DOHH2 (cell line): ENCODE results near the gene VSTM2B.

ENCODE experiments used
- H3F3A ChIP-seq: fragments of 200-600 bp; sonication (generic), shearing (Covaris generic); 2 replicates; pipeline ENCODE4 v1.6.0; 2016; ENCODE audit warnings: antibody characterized with exemption, mild to moderate bottlenecking; ENCODE audit not compliant: control insufficient read depth, insufficient read depth
- H3K27ac ChIP-seq: fragments of 200-600 bp; sonication (generic); 2 replicates; pipeline ENCODE4 v1.5.1; 2014; ENCODE audit warnings: low read depth, mild to moderate bottlenecking, low read length, moderate library complexity
- H3K27me3 ChIP-seq: fragments of 200-600 bp; sonication (generic); 2 replicates; pipeline ENCODE4 v1.6.1; 2014; ENCODE audit warnings: mild to moderate bottlenecking, low read length, mixed read lengths; ENCODE audit not compliant: control insufficient read depth
- H3K36me3 ChIP-seq: fragments of 200-600 bp; sonication (generic); 2 replicates; pipeline ENCODE4 v1.6.1; 2014; ENCODE audit warnings: mild to moderate bottlenecking, low read length, moderate library complexity, mixed read lengths; ENCODE audit not compliant: control insufficient read depth
- H3K4me1 ChIP-seq: fragments of 200-600 bp; sonication (generic); 2 replicates; pipeline ENCODE4 v1.6.1; 2014; ENCODE audit warnings: mild to moderate bottlenecking, low read length, mixed read lengths; ENCODE audit not compliant: control insufficient read depth
- H3K4me2 ChIP-seq: fragments of 200-600 bp; sonication (generic); 2 replicates; pipeline ENCODE4 v1.6.0; 2014; ENCODE audit warnings: mild to moderate bottlenecking, low read length, moderate library complexity
- H3K4me3 ChIP-seq: fragments of 200-600 bp; sonication (generic); 2 replicates; pipeline ENCODE4 v1.5.1; 2014; ENCODE audit warnings: mild to moderate bottlenecking, low read length, mixed read lengths
- H3K79me2 ChIP-seq: fragments of 200-600 bp; sonication (generic); 2 replicates; pipeline ENCODE4 v1.6.1; 2014; ENCODE audit warnings: mild to moderate bottlenecking, low read length, mixed read lengths; ENCODE audit not compliant: control insufficient read depth
- H3K9me2 ChIP-seq: fragments of 200-600 bp; sonication (generic); replicated peaks from 2 replicates; pipeline ENCODE4 v1.6.1; 2014; ENCODE audit warnings: mild to moderate bottlenecking, low read length, mixed read lengths; ENCODE audit not compliant: control insufficient read depth
- H3K9me3 ChIP-seq: fragments of 200-600 bp; sonication (generic); 2 replicates; pipeline ENCODE4 v1.6.1; 2014; ENCODE audit warnings: antibody characterized with exemption, low read length, mixed read lengths; ENCODE audit not compliant: control insufficient read depth, insufficient read depth
- H4K20me1 ChIP-seq: fragments of 200-600 bp; sonication (generic); 2 replicates; pipeline ENCODE4 v1.6.0; 2014; ENCODE audit warnings: low read depth, mild to moderate bottlenecking, antibody characterized with exemption, low read length, moderate library complexity; ENCODE audit not compliant: control insufficient read depth, insufficient read depth
- EZH2phosphoT487 ChIP-seq: fragments of 200-600 bp; sonication (generic); IDR thresholded peaks from 2 replicates; pipeline ENCODE4 v1.6.1; 2017; ENCODE audit warnings: borderline replicate concordance, mild to moderate bottlenecking, antibody characterized with exemption, low read length, moderate library complexity, mixed read lengths
- TF ChIP-seq, protein P1 (sequence below): fragments of 200-600 bp; sonication (generic); IDR thresholded peaks from one replicate; pipeline ENCODE4 v1.5.1; 2014; ENCODE audit warnings: antibody characterized with exemption, mild to moderate bottlenecking, low read depth, low read length; ENCODE audit not compliant: poor library complexity, severe bottlenecking

Gene VSTM2B

DNA sequence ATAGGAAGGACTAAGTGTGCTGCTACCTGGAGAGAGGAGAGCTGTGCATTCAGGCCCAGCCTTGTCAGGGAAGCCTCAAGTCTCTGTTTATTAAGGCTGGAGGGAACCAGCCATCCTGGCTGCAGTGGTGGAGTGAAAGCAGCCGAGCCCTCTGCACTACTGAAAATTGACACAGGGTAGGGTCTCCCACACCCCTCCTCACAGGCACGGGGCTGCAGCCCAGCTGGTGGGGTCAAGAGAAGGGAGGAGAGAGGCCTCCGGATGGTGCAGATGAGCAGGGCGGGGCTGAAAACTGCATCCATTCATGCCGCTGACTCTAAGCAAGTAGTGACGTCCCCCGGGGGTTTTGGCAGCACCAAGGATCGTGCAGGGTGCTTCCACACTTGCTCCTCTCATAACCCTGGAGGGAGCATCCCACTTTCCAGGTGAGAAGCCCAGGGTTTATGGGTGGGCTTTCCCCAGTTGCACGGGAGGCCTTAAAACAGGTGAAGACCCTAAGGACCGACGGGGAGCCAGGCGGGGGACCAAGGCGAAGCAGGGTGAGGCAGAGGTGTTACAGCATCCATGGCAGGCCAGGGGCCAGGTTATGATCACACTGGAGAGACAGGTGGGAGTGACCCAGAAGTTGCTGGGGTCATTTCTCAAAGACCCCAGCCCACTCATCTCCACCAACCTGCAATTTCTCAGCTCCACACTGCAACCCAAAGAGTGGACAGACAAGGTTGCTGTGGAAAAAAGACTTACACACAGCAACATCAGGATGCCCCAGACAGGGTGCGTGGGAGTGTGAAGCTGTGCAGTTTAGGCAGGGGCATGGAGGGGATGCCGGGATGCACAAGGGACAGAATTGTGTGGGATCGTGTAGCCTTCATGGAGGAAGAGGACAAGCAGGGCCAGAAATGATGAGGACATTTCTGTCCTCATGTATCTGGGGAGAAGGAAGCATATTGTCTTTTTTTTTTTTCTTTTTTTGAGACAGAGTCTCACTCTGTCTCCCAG, 36.8 kb downstream of the VSTM2B start:
- Histone ChIP-seq H4K20me1 (no peaks in the 10 kb centered on the region), H3K27me3 (no peaks in the 10 kb centered on the region), H3K9me2 (no peaks in the 10 kb centered on the region), H3K27ac (no peak overlapping the region), H3K4me2 (no peak overlapping the region), H3K79me2 (no peaks in the 10 kb centered on the region), H3K4me3 (no peak overlapping the region), H3K9me3 (no peaks in the 10 kb centered on the region), H3F3A (no peaks in the 10 kb centered on the region), H3K4me1 (no peaks in the 10 kb centered on the region), H3K36me3 (no peaks in the 10 kb centered on the region)
- TF ChIP-seq, protein P1, sequence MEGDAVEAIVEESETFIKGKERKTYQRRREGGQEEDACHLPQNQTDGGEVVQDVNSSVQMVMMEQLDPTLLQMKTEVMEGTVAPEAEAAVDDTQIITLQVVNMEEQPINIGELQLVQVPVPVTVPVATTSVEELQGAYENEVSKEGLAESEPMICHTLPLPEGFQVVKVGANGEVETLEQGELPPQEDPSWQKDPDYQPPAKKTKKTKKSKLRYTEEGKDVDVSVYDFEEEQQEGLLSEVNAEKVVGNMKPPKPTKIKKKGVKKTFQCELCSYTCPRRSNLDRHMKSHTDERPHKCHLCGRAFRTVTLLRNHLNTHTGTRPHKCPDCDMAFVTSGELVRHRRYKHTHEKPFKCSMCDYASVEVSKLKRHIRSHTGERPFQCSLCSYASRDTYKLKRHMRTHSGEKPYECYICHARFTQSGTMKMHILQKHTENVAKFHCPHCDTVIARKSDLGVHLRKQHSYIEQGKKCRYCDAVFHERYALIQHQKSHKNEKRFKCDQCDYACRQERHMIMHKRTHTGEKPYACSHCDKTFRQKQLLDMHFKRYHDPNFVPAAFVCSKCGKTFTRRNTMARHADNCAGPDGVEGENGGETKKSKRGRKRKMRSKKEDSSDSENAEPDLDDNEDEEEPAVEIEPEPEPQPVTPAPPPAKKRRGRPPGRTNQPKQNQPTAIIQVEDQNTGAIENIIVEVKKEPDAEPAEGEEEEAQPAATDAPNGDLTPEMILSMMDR: no peak
- no peak for TF ChIP-seq EZH2phosphoT487

DNA sequence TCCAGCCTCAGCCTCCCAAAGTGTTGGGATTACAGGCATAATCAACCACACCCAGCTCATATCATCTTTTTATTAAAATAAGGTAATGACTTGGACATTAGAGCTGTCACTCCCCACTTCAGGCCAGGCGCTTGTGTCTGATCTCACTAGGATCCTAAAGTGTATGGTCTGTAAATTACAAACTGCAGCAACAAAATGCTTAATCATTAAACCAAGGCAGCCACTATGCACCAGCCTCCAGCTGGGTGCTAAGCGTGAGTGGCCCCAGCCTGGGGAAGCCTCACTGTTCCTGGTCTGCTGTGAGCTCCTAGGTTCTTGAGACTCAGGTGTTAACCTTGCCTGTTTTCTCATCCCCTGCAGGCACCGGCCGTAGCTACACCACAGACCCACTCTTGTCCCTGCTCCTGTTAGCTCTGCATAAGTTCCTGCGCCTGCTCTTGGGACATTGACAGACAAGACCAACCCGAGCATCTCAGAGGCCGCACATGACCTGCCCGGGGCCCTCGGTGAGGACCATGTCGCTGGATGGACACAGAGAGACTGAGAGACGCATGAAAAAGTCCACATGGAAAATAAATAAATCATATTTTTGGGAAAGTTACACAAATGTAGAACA, 37.8 kb downstream of the VSTM2B start:
- H3K4me1 ChIP-seq: no peaks in the 10 kb centered on the region
- no peaks in the 10 kb centered on the region for H4K20me1 ChIP-seq
- no peaks in the 10 kb centered on the region for H3K79me2 ChIP-seq
- no peak overlapping the region for H3K4me2 ChIP-seq
- H3K9me2 ChIP-seq: no peaks in the 10 kb centered on the region
- no peaks in the 10 kb centered on the region for H3F3A ChIP-seq
- H3K27me3 ChIP-seq: no peaks in the 10 kb centered on the region
- H3K4me3 ChIP-seq: no peak overlapping the region
- H3K36me3 ChIP-seq: no peaks in the 10 kb centered on the region
- H3K27ac ChIP-seq: no peak overlapping the region
- H3K9me3 ChIP-seq: no peaks in the 10 kb centered on the region
- TF ChIP-seq, protein P1: no peak
- no peak for TF ChIP-seq EZH2phosphoT487

DNA sequence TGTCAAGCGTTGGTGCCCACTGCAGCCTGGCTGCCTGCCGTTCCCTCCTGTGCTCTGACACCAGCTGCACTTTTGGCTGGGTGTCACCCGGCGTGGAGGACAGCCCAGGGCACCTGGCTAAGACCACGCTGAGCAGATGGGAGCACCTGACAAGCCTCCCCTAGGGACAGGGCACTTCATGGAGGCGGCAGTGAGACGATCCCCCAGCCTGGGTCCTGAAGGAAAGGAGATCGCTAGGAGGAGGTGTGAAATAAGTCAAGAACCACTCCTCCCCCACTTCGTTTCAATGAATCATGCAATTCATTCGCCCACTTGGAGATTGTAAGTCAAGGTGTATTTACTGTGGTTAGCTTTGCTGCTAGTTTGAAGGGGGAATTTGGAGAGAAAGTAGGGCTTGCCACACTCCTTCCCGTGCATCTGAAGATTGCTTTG, 38.8 kb downstream of the VSTM2B start:
- H4K20me1 ChIP-seq: no peaks in the 10 kb centered on the region
- no peak overlapping the region for H3K4me2 ChIP-seq
- H3K4me3 ChIP-seq: no peak overlapping the region
- H3K9me3 ChIP-seq: no peaks in the 10 kb centered on the region
- no peaks in the 10 kb centered on the region for H3K27me3 ChIP-seq
- H3K4me1 ChIP-seq: no peaks in the 10 kb centered on the region
- H3K27ac ChIP-seq: no peak overlapping the region
- no peaks in the 10 kb centered on the region for H3K36me3 ChIP-seq
- H3K9me2 ChIP-seq: no peaks in the 10 kb centered on the region
- H3K79me2 ChIP-seq: no peaks in the 10 kb centered on the region
- TF ChIP-seq, protein P1: no peak
- no peak for TF ChIP-seq EZH2phosphoT487
- no peaks in the 10 kb centered on the region for H3F3A ChIP-seq
